HG03139 (cell line): Measurements from ENCODE around the gene CCDC197.

ENCODE experiments used
- ATAC-seq: cut with Tn5 transposase; IDR thresholded peaks from one replicate; pipeline ENCODE4 v1.9.1; 2021; ENCODE audit not compliant: unreplicated experiment

Gene CCDC197

GRCh38 chr14:93997082-93997481 lies at the start of gene CCDC197:
TSS of gene CCDC197 (plus strand) at chr14:93997301. CDS start at chr14:93998132, 831 bp downstream.
- ATAC-seq: no peak

GRCh38 chr14:93949511-93950075 lies 47.5 kb upstream of the CCDC197 start:
- no peak for ATAC-seq

GRCh38 chr14:93950948-93951634 lies 46.0 kb upstream of the CCDC197 start:
- ATAC-seq: no peak

- ATAC-seq: no peak
Observed at GRCh38 chr14:93951635-93952540, 45.2 kb upstream of the CCDC197 start.

GRCh38 chr14:93952829-93953228 lies 44.3 kb upstream of the CCDC197 start:
- no peak for ATAC-seq

- no peak for ATAC-seq
Observed at GRCh38 chr14:93953263-93953662, 43.8 kb upstream of the CCDC197 start.

- ATAC-seq: no peak
Observed at GRCh38 chr14:93953739-93954515, 43.2 kb upstream of the CCDC197 start.

- no peak for ATAC-seq
Observed at GRCh38 chr14:93954516-93954830, 42.6 kb upstream of the CCDC197 start.

GRCh38 chr14:93954900-93955849 lies 41.9 kb upstream of the CCDC197 start:
- peak; percentile 33 for ATAC-seq

GRCh38 chr14:93955850-93956481 lies 41.1 kb upstream of the CCDC197 start:
- ATAC-seq: no peak

GRCh38 chr14:93956514-93957332 lies 40.4 kb upstream of the CCDC197 start:
- ATAC-seq: no peak

- ATAC-seq: no peak
Observed at GRCh38 chr14:93957333-93957710, 39.8 kb upstream of the CCDC197 start.

- ATAC-seq: no peak
Observed at GRCh38 chr14:93957751-93958566, 39.1 kb upstream of the CCDC197 start.

GRCh38 chr14:93958567-93959238 lies 38.4 kb upstream of the CCDC197 start:
- ATAC-seq: no peak

GRCh38 chr14:93959239-93960107 lies 37.6 kb upstream of the CCDC197 start:
- peak; percentile 59 for ATAC-seq

- ATAC-seq: no peak
Observed at GRCh38 chr14:93960108-93960475, 37.0 kb upstream of the CCDC197 start.
